ENCODE results near the gene FXR1.

DNA sequence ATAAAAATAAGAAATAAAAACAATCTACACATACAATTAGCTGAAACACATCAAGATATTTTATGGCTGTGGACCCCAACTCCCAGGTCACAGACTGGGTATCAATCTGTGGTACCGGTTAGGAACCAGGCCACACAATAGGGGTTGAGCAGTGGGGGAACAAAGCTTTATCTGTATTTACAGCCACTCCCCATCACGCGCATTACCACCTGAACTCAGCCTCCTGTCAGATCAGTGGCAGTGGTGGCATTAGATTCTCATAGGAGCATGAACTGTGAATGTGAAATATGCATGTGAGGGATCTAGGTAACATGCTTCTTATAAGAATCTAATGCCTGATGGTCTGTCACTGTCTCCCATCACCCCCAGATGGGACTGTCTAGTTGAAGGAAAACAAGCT, 94.8 kb downstream of the FXR1 start:
- TF ChIP-seq, protein P1, sequence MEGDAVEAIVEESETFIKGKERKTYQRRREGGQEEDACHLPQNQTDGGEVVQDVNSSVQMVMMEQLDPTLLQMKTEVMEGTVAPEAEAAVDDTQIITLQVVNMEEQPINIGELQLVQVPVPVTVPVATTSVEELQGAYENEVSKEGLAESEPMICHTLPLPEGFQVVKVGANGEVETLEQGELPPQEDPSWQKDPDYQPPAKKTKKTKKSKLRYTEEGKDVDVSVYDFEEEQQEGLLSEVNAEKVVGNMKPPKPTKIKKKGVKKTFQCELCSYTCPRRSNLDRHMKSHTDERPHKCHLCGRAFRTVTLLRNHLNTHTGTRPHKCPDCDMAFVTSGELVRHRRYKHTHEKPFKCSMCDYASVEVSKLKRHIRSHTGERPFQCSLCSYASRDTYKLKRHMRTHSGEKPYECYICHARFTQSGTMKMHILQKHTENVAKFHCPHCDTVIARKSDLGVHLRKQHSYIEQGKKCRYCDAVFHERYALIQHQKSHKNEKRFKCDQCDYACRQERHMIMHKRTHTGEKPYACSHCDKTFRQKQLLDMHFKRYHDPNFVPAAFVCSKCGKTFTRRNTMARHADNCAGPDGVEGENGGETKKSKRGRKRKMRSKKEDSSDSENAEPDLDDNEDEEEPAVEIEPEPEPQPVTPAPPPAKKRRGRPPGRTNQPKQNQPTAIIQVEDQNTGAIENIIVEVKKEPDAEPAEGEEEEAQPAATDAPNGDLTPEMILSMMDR (conservative IDR thresholded peaks at IDR 0.05) = no peak
- TF ChIP-seq ZFX (IDR thresholded peaks at IDR 0.05) = no peak
